HuH-7 (cell line): ENCODE measurements around the gene EHBP1L1.
A peak's percentile ranks its signal among the peaks of the same experiment; 100 is the strongest.
"Not testable (repeated sequence)": the region's sequence is repeated elsewhere in the genome, so short reads cannot be mapped to it uniquely, and the experiment has no call there.

Source experiments
- DNase-seq: peaks from one replicate; pipeline ENCODE4 v3.0.0; 2011; ENCODE audit warnings: low spot score

Gene EHBP1L1

DNA sequence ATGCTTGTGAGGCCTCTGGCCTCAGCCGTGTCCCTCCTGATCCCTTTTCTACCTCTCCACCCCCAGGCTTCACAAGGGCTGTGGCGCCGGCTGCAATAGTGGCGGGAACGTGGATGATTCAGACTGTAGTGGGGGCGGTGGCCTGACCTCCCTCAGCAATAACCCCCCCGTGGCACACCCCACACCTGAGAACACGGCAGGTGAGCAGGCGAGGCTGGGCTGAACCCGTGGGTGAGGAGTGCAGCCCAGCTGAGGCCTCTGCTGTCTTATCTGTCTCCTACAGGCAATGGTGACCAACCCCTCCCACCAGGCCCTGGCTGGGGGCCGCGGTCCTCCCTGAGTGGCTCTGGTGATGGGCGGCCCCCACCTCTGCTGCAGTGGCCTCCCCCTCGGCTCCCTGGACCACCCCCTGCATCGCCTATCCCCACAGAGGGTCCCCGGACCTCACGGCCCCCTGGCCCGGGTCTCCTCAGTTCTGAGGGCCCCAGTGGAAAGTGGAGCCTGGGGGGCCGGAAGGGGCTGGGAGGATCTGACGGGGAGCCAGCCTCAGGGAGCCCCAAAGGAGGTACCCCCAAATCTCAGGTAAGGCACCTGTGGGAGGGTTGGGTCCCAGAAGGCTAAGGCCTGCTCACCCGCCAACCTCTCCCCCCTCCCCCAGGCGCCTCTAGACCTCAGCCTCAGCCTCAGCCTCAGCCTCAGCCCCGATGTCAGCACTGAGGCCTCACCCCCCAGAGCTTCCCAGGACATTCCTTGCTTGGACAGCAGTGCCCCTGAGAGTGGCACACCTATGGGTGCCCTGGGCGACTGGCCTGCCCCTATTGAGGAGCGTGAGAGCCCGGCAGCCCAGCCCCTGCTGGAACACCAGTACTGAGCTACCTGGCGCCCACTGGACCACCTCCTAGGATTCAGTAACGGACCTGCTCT, 60.5 kb downstream of the EHBP1L1 start:
- DNase-seq: no peak

DNA sequence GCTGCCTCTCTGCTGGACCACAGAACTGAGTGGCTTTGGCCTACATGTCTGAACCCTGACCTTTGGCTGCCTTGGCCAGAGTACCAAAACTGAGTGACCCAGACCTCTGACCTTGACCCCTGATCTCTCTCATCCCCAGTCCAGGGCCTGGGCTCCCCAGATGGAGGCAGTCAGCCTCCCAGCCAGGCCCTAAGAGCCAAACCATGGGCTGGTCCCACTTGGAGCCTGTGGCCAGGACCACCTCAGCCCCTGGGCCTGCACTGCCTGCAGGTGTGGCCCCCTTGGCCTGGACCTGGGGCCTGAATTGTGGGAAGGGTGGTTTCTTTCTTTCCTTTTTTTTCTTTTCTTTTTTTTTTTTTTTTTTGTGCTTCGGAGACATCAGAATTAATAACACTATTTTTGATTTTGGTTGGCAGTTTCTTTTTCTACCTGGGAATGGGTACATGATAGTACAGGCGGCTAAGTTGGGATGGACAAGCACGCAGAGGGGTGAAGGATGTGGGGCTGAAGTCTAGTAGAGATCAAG, 61.2 kb downstream of the EHBP1L1 start:
- no peak for DNase-seq

DNA sequence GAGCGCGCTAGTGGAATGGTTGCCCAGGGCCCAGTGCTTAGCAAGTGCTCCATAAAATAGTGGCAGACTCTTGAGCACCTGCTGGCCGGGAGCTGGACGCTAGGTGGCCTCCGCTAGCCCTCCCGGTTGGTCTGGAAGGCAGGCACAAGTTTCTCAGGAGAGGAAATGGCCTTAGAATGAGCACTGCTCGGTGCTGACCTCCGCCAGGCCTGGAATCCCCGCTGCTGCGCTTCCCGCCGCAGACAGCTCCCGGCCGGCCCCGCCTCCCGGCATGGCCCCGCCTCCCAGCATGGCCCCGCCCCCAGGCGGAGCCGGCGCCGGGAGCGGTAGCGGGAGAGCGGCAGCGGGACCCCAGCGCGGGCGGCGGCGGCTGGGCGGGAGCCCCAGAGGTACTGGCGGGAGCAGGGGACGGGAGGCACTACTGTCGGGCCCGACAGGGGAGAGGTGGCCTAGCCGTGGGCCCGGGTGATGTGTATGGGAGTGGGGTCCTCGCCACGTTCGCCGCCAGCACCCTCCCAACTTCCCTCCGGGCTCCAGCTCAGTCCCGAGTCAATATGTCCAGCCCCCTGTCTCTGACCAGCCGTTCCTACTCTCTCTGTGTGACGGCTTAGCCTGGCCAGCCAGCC, 62.1 kb downstream of the EHBP1L1 start, which contains the start of gene SIPA1:
SIPA1 (plus strand) TSS at position 308 of the 626 bp plus-strand sequence. CDS start 2,821 bp downstream, outside the sequence.
- peak; percentile 83 for DNase-seq

DNA sequence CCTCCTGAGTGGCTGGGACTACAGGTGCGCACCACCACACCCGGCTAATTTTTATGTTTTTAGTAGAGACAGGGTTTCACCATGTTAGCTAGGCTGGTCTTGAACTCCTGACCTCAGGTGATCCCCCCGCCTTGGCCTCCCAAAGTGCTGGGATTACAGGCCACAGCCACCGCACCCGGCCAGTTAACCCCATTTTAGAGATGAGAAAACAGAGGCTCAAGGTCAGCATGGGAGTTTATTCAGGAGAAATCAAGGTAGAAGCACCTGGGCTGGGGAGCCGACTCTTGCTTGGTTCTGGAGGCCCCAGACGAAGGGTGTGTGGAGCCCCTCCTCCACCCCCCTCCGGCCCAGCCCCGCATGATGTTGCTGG, 63.4 kb downstream of the EHBP1L1 start:
- DNase-seq: not testable (repeated sequence)

DNA sequence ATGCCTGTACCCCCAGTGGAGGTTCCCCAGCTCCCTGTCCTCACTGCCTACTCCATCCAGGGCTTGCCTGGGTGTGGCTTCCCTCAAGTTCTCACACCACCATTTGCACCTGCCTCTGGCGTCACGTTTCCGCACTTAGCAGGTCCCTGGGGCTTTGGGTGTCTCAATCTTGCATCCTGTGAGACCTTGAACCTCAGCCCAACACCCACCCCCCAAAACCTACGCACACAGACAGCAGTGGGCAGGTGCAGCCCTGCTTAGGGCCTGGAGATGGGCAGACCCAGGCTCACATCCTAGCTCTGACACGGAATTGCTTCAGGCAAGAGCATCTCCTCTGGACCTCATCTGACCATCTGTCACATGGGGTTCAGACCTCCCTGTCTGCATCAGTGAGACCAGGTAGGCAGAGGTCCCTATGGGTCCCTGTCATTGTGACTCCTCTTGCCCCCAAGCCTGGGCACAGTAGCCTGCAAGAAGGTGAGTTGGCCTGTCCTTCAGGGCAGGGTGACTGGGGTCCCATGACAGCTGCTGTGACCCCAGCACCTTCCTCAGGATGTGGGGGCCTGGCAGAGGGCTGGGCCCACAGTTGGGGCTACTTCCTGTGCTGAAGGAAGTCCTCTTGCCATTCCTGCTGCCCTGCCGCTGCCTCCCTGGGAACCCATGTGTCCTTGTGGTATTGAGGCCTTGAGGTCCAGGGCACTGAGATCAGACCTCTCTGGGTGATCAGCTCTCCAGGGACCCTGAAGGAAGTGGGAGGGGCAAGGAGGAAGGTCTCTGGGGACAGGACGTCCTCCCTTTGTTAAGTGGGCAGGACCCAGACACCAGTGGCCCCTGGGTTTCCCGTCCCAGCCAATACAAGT, 64.0 kb downstream of the EHBP1L1 start:
- no peak for DNase-seq

DNA sequence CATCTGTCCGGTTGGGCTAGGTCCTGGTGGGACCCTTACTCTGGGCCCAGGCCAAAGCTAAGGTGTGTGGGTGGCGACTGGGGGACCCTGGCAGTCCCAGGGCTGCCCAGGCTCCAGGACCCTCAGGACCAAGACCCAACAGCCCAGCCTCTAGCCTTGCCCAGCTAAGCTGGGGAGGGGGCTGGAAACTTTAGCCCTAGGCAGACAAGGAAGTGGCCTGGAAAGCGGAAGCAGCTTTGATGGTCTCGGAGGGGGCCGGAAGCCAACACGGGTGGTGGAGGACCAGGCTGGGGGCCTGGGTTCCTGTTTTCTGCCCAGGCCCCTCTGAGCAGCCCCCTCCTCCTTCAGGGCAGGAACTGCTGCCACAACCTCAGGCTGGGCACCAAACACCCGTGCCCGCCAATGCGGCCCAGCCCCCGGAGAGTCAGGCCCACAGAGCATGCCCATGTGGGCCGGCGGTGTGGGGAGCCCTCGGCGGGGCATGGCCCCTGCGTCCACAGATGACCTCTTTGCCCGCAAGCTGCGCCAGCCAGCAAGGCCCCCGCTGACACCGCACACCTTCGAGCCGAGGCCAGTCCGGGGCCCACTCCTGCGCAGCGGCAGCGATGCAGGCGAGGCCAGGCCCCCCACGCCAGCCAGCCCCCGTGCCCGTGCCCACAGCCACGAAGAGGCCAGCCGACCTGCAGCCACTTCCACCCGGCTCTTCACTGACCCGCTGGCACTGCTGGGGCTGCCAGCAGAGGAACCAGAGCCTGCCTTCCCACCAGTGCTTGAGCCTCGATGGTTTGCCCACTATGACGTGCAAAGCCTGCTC, 64.8 kb downstream of the EHBP1L1 start:
- no peak for DNase-seq

DNA sequence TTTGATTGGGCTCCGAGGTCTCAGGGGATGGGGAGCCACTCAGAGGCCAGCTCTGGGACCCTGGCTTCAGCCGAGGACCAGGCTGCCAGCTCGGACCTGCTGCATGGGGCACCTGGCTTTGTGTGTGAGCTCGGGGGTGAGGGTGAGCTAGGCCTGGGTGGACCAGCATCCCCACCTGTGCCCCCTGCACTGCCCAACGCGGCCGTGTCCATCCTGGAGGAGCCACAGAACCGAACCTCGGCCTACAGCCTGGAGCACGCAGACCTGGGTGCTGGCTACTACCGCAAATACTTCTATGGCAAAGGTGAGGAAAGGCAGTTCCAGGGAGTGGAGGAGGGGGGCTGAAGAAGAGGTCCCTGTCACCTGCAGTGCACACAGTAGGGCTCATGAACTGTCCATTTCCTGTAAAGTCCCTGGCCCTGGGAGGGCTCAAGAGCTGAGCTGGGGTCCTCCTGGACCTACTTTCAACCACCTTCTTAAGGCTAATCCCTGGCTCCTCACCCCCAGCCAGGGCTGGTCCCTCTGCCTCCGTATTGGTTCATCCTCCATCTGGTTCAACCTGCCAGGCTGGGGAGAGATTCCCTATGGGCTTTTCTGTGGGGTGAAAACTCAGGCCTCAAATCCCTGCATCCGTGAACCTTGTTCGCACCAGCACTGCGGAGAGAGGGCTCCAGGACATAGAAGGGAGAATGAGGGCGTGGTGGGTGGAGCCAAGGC, 65.6 kb downstream of the EHBP1L1 start:
- DNase-seq: no peak
